GM21576 (cell line): ENCODE results near the gene SSBP4.
"Not testable (repeated sequence)": the region's sequence is repeated elsewhere in the genome, so short reads cannot be mapped to it uniquely, and the experiment has no call there.

Source experiments
- ATAC-seq: cut with Tn5 transposase; IDR thresholded peaks from one replicate; pipeline ENCODE4 v1.9.1; 2021; ENCODE audit warnings: mild to moderate bottlenecking, moderate library complexity; ENCODE audit not compliant: unreplicated experiment

Gene SSBP4

DNA sequence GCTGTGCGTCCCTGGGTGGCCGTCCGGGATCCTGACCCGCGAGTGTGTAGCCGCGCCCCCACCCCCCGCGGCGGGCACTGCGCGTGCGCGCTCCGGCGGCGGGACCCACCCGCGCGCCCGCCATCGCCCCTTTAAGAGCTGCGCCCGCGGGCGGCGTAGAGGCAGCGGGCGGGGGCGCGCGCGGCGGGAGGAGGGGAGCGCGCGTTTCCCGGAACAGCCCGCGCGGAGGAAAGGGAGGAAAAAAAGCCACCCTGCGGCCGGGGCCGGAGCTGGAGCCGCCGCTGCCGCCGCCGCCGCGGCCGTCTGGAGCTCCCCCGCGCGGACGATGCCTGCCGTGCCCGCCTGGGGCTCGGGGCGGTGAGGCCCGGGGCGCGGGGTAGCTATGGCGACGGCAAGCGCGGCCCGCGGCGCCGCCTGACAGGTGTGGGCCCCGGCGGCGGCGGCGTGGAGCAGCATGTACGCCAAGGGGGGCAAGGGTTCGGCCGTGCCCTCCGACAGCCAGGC lies at the start of gene SSBP4:
Gene SSBP4 (plus strand): TSS at position 204 of the 504 bp plus-strand sequence. CDS start 251 bp downstream, at position 455.
- peak; percentile 24 for ATAC-seq

- ATAC-seq = no peak
Measured at GRCh38 chr19:18373407-18373891, 45.7 kb upstream of the SSBP4 start.

DNA sequence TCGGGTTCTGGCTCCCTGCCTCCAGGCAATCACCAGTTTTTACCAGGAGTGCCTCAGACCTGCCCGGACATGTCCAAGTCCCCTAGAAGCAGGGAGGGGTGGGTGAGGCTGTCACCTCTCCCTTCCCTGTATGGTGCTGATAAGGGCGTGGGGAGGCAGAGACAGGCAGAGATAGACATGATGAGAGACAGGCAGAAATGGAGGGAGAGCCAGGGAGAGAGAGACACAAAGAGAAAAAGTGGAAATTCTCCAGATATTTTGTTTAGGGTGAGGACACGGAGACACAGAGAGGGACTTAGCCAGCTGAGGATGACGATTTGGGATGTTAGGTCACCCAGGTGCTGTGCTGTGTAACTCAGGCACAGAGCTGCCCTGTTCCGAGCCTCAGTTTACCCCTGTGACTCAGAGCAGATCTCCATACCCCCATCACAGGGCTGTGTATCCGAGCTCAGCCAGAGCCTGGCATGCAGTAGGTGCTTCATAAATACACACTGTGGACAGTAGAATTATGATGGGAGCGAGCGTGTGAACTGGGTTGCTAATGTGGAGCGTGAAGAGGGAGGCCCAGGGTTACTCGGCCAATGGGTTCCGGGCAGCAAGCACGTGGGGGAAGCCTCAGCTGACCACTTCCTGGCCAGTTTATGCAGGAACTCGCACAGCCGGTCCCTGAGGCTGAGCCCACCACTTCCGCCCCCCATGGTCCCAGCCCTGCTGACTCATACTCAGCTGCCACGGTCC lies 45.1 kb upstream of the SSBP4 start:
- peak; percentile 80 for ATAC-seq

DNA sequence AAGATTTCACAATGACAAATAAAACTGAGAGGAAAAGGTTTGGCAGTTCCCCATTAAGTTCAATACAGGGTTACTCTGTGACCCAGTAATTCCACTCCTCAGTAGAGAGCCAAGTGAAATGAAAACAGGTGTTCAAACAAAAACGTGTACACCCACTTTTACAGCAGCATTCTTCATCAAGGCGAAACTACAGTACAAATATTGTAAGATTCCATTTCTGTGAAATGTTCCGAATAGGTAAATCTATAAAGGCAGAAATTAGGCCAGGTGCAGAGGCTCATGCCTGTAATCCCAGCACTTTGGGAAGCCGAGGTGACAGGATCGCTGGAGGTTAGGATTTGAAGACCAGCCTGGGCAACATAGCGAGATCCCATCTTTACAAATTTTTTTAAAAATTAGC lies 42.2 kb upstream of the SSBP4 start:
- no peak for ATAC-seq

- no peak for ATAC-seq
Measured at GRCh38 chr19:18379803-18380747, 39.1 kb upstream of the SSBP4 start.

DNA sequence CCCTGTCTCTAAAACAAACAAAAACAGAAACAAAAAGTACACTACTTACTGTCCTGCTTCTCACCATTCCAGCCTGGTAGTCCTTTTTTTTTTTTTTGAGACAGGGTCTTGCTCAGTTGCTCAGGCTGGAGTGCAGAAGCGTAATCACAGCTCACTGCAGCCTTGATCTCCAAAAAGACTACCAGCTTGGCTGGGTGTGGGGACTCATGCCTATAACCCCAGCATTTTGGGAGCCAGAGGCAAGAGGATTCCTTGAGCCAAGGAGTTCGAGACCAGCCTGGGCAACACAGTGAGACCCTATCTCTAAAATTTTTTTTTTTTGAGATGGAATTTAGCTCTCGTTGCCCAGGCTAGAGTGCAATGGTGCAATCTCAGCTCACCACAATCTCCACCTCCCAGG lies 38.4 kb upstream of the SSBP4 start:
- ATAC-seq = no peak

- ATAC-seq = not testable (repeated sequence)
Measured at GRCh38 chr19:18383622-18384021, 35.6 kb upstream of the SSBP4 start.

GRCh38 chr19:18384775-18385174 lies 34.4 kb upstream of the SSBP4 start:
- no peak for ATAC-seq

DNA sequence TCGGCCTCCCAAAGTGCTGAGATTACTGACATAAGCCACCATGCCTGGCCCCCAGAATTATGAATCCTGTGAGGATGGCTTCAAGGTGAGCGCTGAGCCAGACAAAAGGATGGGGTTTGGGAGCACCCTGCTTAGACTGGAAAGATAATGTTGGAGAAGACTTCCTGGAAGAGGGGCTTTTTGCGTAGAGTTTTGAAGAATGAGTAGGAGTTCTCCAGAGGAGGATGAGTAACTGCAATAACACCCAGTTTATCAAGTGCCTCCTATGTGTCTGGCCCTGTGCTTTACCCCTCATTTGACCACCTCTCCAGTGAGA lies 33.9 kb upstream of the SSBP4 start:
- ATAC-seq = no peak

DNA sequence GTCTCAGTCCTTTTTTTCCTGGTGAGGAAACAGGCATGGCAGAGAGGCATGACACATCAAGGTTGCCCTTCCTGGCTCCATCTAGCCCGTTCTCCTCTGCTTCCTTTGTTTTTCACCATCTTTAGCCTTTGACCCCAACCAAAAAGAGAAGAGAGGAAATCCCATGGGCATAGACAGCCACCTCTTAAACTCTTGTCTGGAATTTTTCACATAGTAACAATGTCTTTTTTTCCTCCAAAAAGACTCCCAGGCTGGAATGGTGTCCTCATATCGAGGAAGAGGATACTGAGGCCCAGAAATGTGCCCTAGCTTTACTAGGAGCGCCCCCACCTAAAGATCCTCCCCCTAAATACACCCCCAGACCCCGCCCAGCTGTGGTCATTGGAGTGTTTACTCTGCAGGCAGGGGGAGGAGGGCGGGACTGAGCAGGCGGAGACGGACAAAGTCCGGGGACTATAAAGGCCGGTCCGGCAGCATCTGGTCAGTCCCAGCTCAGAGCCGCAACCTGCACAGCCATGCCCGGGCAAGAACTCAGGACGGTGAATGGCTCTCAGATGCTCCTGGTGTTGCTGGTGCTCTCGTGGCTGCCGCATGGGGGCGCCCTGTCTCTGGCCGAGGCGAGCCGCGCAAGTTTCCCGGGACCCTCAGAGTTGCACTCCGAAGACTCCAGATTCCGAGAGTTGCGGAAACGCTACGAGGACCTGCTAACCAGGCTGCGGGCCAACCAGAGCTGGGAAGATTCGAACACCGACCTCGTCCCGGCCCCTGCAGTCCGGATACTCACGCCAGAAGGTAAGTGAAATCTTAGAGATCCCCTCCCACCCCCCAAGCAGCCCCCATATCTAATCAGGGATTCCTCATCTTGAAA lies 33.3 kb upstream of the SSBP4 start, which contains the start of gene GDF15:
Gene GDF15 (plus strand): TSS at position 484 of the 868 bp plus-strand sequence. CDS start 32 bp downstream, at position 516.
- ATAC-seq = no peak

DNA sequence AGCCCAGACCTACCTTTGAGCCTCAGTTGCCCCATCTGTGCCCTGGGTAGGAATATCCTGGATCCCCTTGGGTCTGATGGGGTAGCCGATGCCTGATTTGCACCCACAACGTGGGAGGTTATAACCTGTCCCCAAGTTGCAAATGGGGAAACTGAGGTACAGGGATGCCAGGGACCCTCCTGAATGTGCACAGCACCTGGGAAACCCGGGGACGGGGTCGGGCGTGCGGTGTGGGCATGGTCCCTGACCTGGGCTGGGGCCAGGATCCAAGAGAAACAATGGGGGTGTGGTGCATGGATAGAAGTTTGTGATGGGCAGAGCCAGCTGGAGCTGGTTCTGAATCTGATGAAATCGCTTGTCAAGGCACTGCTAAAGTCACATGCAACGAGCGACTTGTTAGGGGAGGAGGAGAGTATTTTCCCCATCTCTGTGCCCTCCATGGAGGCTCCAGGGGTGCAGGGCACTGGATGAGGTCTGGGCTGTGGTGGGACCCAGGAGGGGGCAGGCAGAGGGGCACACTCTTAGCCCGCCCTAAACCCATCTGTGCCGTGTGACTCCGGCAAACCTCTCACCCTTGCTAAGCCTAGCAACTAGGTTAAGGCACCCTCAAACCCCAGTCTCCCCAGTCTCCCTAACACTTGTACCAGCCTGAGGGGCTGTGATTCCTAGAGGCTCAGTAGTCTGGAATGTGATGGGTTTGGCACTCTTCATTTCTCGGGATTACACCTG lies 32.5 kb upstream of the SSBP4 start:
- ATAC-seq = no peak

- ATAC-seq = no peak
Measured at GRCh38 chr19:18388100-18388959, 30.9 kb upstream of the SSBP4 start.

DNA sequence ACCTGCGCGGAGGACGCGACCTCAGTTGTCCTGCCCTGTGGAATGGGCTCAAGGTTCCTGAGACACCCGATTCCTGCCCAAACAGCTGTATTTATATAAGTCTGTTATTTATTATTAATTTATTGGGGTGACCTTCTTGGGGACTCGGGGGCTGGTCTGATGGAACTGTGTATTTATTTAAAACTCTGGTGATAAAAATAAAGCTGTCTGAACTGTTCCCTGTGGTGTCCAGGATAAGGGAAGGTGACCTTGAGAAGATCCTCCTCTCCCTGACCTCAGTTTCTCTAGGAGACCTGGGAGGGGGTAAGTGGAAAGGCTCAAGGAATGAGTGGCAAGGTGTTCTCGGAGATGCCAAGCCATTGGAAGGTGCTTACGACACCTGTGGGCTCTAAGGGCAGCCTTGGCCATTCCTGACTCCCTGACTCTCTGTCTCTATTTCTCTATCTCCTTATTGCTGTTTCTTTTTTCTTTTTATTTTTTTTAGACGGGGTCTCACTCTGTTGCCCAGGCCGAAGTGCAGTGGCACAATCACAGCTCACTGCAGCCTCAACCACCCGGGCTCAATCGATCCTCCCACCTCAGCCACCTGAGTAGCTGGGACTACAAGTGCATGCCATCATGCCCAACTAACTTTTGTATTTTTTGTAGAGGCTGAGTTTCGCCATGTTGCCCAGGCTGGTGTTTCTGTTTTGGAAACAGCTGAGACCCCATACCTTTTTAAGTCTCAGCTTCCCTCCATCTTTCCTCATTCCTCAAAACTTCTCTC lies 30.1 kb upstream of the SSBP4 start:
- ATAC-seq = no peak

DNA sequence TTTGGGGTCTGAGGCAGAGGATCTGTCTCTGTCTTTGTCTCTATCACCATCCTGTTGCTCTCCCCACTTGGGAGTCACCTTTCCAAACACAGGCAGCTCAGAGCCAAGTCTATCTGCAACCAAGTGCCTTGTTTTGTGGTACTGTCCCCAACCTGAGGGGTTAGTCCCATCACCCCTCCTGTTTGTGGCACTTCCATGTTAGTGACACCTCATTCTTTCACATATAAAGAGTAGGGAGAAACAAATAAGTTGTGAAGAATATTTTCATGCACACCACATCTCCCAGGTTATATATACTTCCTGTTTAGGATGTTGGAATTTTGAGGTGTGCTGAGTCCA lies 29.5 kb upstream of the SSBP4 start:
- no peak for ATAC-seq

- no peak for ATAC-seq
Measured at GRCh38 chr19:18390065-18390907, 28.9 kb upstream of the SSBP4 start.

GRCh38 chr19:18391509-18392075 lies 27.6 kb upstream of the SSBP4 start:
- no peak for ATAC-seq

DNA sequence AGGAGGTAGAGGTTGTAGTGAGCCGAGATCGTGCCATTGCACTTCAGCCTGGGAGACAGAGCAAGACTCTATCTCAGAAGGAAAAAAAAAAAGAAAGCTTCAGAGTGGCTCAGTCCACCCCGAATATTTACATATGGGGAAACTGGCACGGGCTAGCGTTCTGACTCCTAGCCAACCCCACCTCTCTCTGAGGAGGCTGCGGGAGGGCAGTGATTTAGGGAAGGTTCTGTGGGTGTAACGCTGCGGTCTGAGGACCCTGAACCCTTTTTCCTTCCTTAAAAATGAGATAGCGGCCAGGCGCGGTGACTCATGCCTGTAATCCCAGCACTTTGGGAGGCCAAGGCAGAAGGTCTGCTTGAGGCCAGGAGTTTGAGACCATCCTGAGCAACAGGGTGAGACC lies 26.8 kb upstream of the SSBP4 start:
- no peak for ATAC-seq
